Islet of Langerhans (tissue), 1 donor: ENCODE data around the gene TP53TG5.
"Not testable (repeated sequence)": the region's sequence is repeated elsewhere in the genome, so short reads cannot be mapped to it uniquely, and the experiment has no call there.

Source experiments
- FAIRE-seq: peaks from one replicate; lab custom pipeline; 2011; peaks lifted over from hg19 to GRCh38; lab: Jason Lieb, UNC

TP53TG5 gene

GRCh38 chr20:45366192-45366591, 11.9 kb downstream of the TP53TG5 start:
- no peak for FAIRE-seq

- no peak for FAIRE-seq
These were observed 12.6 kb downstream of the TP53TG5 start for GRCh38 chr20:45365444-45365970.

GRCh38 chr20:45363611-45364492, 14.3 kb downstream of the TP53TG5 start:
- no peak for FAIRE-seq

GRCh38 chr20:45362804-45363610, 15.1 kb downstream of the TP53TG5 start, which contains the start of gene SYS1:
Gene SYS1 (plus strand): TSS chr20:45363156. CDS start chr20:45363532, 376 bp downstream.
- peak; percentile 36 for FAIRE-seq

GRCh38 chr20:45361793-45362192, 16.3 kb downstream of the TP53TG5 start:
- no peak for FAIRE-seq

GRCh38 chr20:45359406-45360148, 18.5 kb downstream of the TP53TG5 start:
- no peak for FAIRE-seq

GRCh38 chr20:45359069-45359405, 19.1 kb downstream of the TP53TG5 start:
- FAIRE-seq, result no peak

- no peak for FAIRE-seq
These were observed 19.6 kb downstream of the TP53TG5 start for GRCh38 chr20:45358282-45359068.

- FAIRE-seq, result no peak
These were observed 22.7 kb downstream of the TP53TG5 start for GRCh38 chr20:45355209-45356084.

GRCh38 chr20:45354423-45355208, 23.5 kb downstream of the TP53TG5 start:
- FAIRE-seq, result no peak

- FAIRE-seq, result no peak
These were observed 24.4 kb downstream of the TP53TG5 start for GRCh38 chr20:45353746-45354145.

GRCh38 chr20:45352729-45353128, 25.4 kb downstream of the TP53TG5 start:
- FAIRE-seq, result no peak

- FAIRE-seq, result not testable (repeated sequence)
These were observed 27.3 kb downstream of the TP53TG5 start for GRCh38 chr20:45350795-45351194.

- FAIRE-seq, result no peak
These were observed 27.9 kb downstream of the TP53TG5 start for GRCh38 chr20:45350217-45350616.

GRCh38 chr20:45347936-45348778, 30.0 kb downstream of the TP53TG5 start, which contains the start of gene SDC4:
Gene SDC4 (minus strand): TSS chr20:45348424. CDS start chr20:45348384, 40 bp downstream.
- FAIRE-seq, result no peak

- FAIRE-seq, result no peak
These were observed 30.7 kb downstream of the TP53TG5 start for GRCh38 chr20:45347297-45347935.

- FAIRE-seq, result no peak
These were observed 31.3 kb downstream of the TP53TG5 start for GRCh38 chr20:45346851-45347250.

GRCh38 chr20:45346291-45346718, 31.8 kb downstream of the TP53TG5 start:
- FAIRE-seq, result no peak
